Ishikawa (cell line): ENCODE measurements around the gene CCDC170.

Experiments used
- CREB1 ChIP-seq: IDR thresholded peaks from 2 replicates; pipeline ENCODE4 v1.6.1; 2012; ENCODE audit warnings: low read depth
- TCF12 ChIP-seq: IDR thresholded peaks from 2 replicates; pipeline ENCODE4 v1.6.1; 2012; ENCODE audit warnings: low read depth

- TF ChIP-seq CREB1 = no peak
- TF ChIP-seq TCF12 = no peak
Measured at GRCh38 chr6:151493804-151494234, at the start of gene CCDC170.
